NT2/D1 (cell line): ENCODE data around the gene RNF175.

Experiments used
- DNase-seq: peaks from one replicate; pipeline ENCODE4 v3.0.0-alpha.2; 2011; ENCODE audit warnings: low read depth, low spot score
- H3K27me3 ChIP-seq: 2 replicates; pipeline ENCODE4 v1.6.0; 2011; ENCODE audit warnings: mild to moderate bottlenecking; ENCODE audit not compliant: insufficient read length, insufficient read depth
- H3K36me3 ChIP-seq: 2 replicates; pipeline ENCODE4 v1.6.1; 2011; ENCODE audit warnings: mild to moderate bottlenecking, low read length, mixed read lengths; ENCODE audit not compliant: insufficient read depth, insufficient read length
- H3K4me1 ChIP-seq: 2 replicates; pipeline ENCODE4 v1.5.1; 2011; ENCODE audit not compliant: insufficient read depth, insufficient read length
- H3K4me3 ChIP-seq: 2 replicates; pipeline ENCODE4 v1.5.1; 2011; ENCODE audit warnings: low read depth; ENCODE audit not compliant: insufficient read length
- H3K9ac ChIP-seq: 2 replicates; pipeline ENCODE4 v1.6.0; 2011; ENCODE audit warnings: low read depth; ENCODE audit not compliant: insufficient read length
- H3K9me3 ChIP-seq: 2 replicates; pipeline ENCODE4 v1.5.1; 2011; ENCODE audit warnings: mild to moderate bottlenecking, low read length; ENCODE audit not compliant: insufficient read depth
- SUZ12 ChIP-seq: IDR thresholded peaks from 2 replicates; pipeline ENCODE4 v1.6.1; 2011; ENCODE audit not compliant: insufficient read length, insufficient read depth; ENCODE audit errors: extremely low read depth
- YY1 ChIP-seq: IDR thresholded peaks from 2 replicates; pipeline ENCODE4 v1.6.1; 2011; ENCODE audit not compliant: insufficient read length, insufficient read depth
- ZNF274 ChIP-seq: IDR thresholded peaks from 2 replicates; pipeline ENCODE4 v1.6.1; 2011; ENCODE audit warnings: mild to moderate bottlenecking, low read depth, low read length

Gene RNF175

GRCh38 chr4:153759407-153760316 lies at the start of gene RNF175:
TSS of gene RNF175 (minus strand) at chr4:153760024. CDS start at chr4:153759862, 162 bp downstream.
- peaks cover 5% of the 10 kb centered on the region for H3K4me1 ChIP-seq
- no peak for DNase-seq
- H3K27me3 ChIP-seq = no peaks in the 10 kb centered on the region
- H3K9ac ChIP-seq = peak within 1 kb of the TSS; percentile 76
- no peaks in the 10 kb centered on the region for H3K36me3 ChIP-seq
- no peaks in the 10 kb centered on the region for H3K9me3 ChIP-seq
- peak within 1 kb of the TSS; percentile 70 for H3K4me3 ChIP-seq
- no peak for TF ChIP-seq SUZ12
- TF ChIP-seq ZNF274 = no peak
- no peak for TF ChIP-seq YY1

GRCh38 chr4:153809307-153809706 lies 49.5 kb upstream of the RNF175 start:
- no peaks in the 10 kb centered on the region; the same call in 1 of the 2 replicates for H3K9me3 ChIP-seq
- no peaks in the 10 kb centered on the region for H3K36me3 ChIP-seq
- no peak for DNase-seq
- TF ChIP-seq ZNF274 = no peak
- H3K4me3 ChIP-seq = no peak overlapping the region
- no peaks in the 10 kb centered on the region for H3K27me3 ChIP-seq
- no peak overlapping the region for H3K9ac ChIP-seq
- H3K4me1 ChIP-seq = no peaks in the 10 kb centered on the region

- TF ChIP-seq SUZ12 (no peak), ZNF274 (no peak), YY1 (no peak)
- no peaks in the 10 kb centered on the region for H3K4me1 ChIP-seq
- H3K4me3 ChIP-seq = no peak overlapping the region
- H3K27me3 ChIP-seq = no peaks in the 10 kb centered on the region
- H3K36me3 ChIP-seq = no peaks in the 10 kb centered on the region
- no peak for DNase-seq
- H3K9me3 ChIP-seq = no peaks in the 10 kb centered on the region; the same call in 1 of the 2 replicates
- no peak overlapping the region for H3K9ac ChIP-seq
Observed at GRCh38 chr4:153808175-153808574, 48.4 kb upstream of the RNF175 start.

GRCh38 chr4:153806073-153806472 lies 46.2 kb upstream of the RNF175 start:
- no peaks in the 10 kb centered on the region for H3K27me3 ChIP-seq
- H3K4me3 ChIP-seq = no peak overlapping the region
- no peaks in the 10 kb centered on the region for H3K36me3 ChIP-seq
- H3K9me3 ChIP-seq = no peaks in the 10 kb centered on the region; the same call in 1 of the 2 replicates
- no peaks in the 10 kb centered on the region for H3K4me1 ChIP-seq
- no peak overlapping the region for H3K9ac ChIP-seq
- TF ChIP-seq YY1 (no peak), SUZ12 (no peak), ZNF274 (no peak)
- DNase-seq = no peak

- Histone ChIP-seq H3K9ac (no peak overlapping the region), H3K9me3 (no peaks in the 10 kb centered on the region; the same call in 1 of the 2 replicates), H3K36me3 (no peaks in the 10 kb centered on the region), H3K27me3 (no peaks in the 10 kb centered on the region), H3K4me1 (no peaks in the 10 kb centered on the region), H3K4me3 (no peak overlapping the region)
- DNase-seq = no peak
- no peak for TF ChIP-seq SUZ12
- no peak for TF ChIP-seq YY1
- no peak for TF ChIP-seq ZNF274
Observed at GRCh38 chr4:153804722-153805121, 44.9 kb upstream of the RNF175 start.

- H3K4me1 ChIP-seq = no peaks in the 10 kb centered on the region
- no peak for DNase-seq
- H3K27me3 ChIP-seq = no peaks in the 10 kb centered on the region
- TF ChIP-seq SUZ12 (no peak), ZNF274 (no peak), YY1 (no peak)
- no peaks in the 10 kb centered on the region for H3K36me3 ChIP-seq
- no peak overlapping the region for H3K9ac ChIP-seq
- no peak overlapping the region for H3K4me3 ChIP-seq
- H3K9me3 ChIP-seq = no peaks in the 10 kb centered on the region
Observed at GRCh38 chr4:153799694-153800074, 39.9 kb upstream of the RNF175 start.

GRCh38 chr4:153798901-153799693 lies 39.3 kb upstream of the RNF175 start:
- no peaks in the 10 kb centered on the region for H3K4me1 ChIP-seq
- no peaks in the 10 kb centered on the region for H3K36me3 ChIP-seq
- H3K9me3 ChIP-seq = no peaks in the 10 kb centered on the region
- H3K9ac ChIP-seq = no peak overlapping the region
- no peak for TF ChIP-seq ZNF274
- TF ChIP-seq SUZ12 = no peak
- TF ChIP-seq YY1 = no peak
- H3K27me3 ChIP-seq = no peaks in the 10 kb centered on the region
- no peak overlapping the region for H3K4me3 ChIP-seq
- no peak for DNase-seq
